Fibroblast of pulmonary artery (primary cell): ENCODE data around the gene FKBP11.
A peak's percentile ranks its signal among the peaks of the same experiment; 100 is the strongest.

ENCODE experiments used
- DNase-seq: peaks from one replicate; pipeline ENCODE4 v3.0.0-alpha.2; 2010; ENCODE audit warnings: low read depth
- H3K4me3 ChIP-seq: replicated peaks from 2 replicates; pipeline ENCODE4 v1.5.1; 2011; ENCODE audit warnings: low read depth, mild to moderate bottlenecking, control low read depth, low read length, moderate library complexity
- CTCF ChIP-seq: IDR thresholded peaks from 2 replicates; pipeline ENCODE4 v1.5.1; 2011; ENCODE audit warnings: mild to moderate bottlenecking, control low read depth, low read length, inconsistent platforms; ENCODE audit errors: missing control alignments

FKBP11 gene

GRCh38 chr12:48961801-48962200 lies 36.5 kb upstream of the FKBP11 start:
- DNase-seq = no peak
- no peak for TF ChIP-seq CTCF
- no peak overlapping the region for H3K4me3 ChIP-seq

GRCh38 chr12:48961331-48961730 lies 36.0 kb upstream of the FKBP11 start:
- no peak for TF ChIP-seq CTCF
- H3K4me3 ChIP-seq = no peak overlapping the region

GRCh38 chr12:48960834-48961233 lies 35.5 kb upstream of the FKBP11 start:
- H3K4me3 ChIP-seq = no peak overlapping the region
- no peak for DNase-seq
- TF ChIP-seq CTCF = no peak

More at GRCh38 chr12:48961331-48961730, 36.0 kb upstream of the FKBP11 start:
- no peak for DNase-seq

GRCh38 chr12:48958049-48958388 lies 32.7 kb upstream of the FKBP11 start:
- no peak for TF ChIP-seq CTCF
- peak overlapping the region; percentile 97 for H3K4me3 ChIP-seq
- no peak for DNase-seq

GRCh38 chr12:48957141-48958048 lies 32.1 kb upstream of the FKBP11 start, which contains the start of gene ARF3:
TSS of gene ARF3 (minus strand) at chr12:48957487. CDS start at chr12:48941095, 16,392 bp downstream.
- peak; percentile 91 for DNase-seq
- no peak for TF ChIP-seq CTCF
- H3K4me3 ChIP-seq = peak within 1 kb of the TSS; percentile 97

- H3K4me3 ChIP-seq = peak overlapping the region; percentile 97
- peak; percentile 98 for DNase-seq
- TF ChIP-seq CTCF = no peak
These were observed 31.2 kb upstream of the FKBP11 start for GRCh38 chr12:48956279-48957140.
